Endothelial cell of umbilical vein (primary cell): ENCODE data around the gene INKA2. TPM values are rescaled to one million over a fixed set of nuclear protein-coding genes. Genes with fewer than 3 reads are reported as not detected.

Experiments
- BruUV-seq: library from RNA; stranded (reverse); fragments of 400-500 nt; replicated peaks from 2 replicates; lab custom pipeline; 2021; lab: Mats Ljungman, UMichigan
- CTCF ChIA-PET: fragments of 300-600, 350-600 bp; sonication (Branson Sonifier 250); formaldehyde crosslinking; loops from one replicate; lab custom pipeline; 2021; ENCODE audit warnings: antibody characterized with exemption, inconsistent platforms; lab: Charles Lee
- POLR2A ChIA-PET: fragments of 300-600, 350-600 bp; sonication (Branson Sonifier 250); formaldehyde crosslinking; loops from one replicate; lab custom pipeline; 2021; ENCODE audit warnings: antibody characterized with exemption, inconsistent platforms; lab: Charles Lee
- DNase-seq: peaks from one replicate; pipeline ENCODE4 v3.0.0-alpha.2; 2011; ENCODE audit warnings: low read depth, low spot score
- FAIRE-seq: peaks from 2 replicates; lab custom pipeline; 2011; peaks lifted over from hg19 to GRCh38; lab: Jason Lieb, UNC
- H2AFZ ChIP-seq: 2 replicates; pipeline ENCODE4 v1.6.0; 2012; ENCODE audit warnings: low read depth, low read length, control low read depth, inconsistent platforms
- H3K27ac ChIP-seq: 2 replicates; pipeline ENCODE4 v1.5.1; 2011; ENCODE audit warnings: low read depth, mild to moderate bottlenecking, control low read depth, low read length, moderate library complexity; ENCODE audit not compliant: insufficient read depth
- H3K27me3 ChIP-seq, 2 experiments: 2 replicates each; pipeline versions ENCODE4 v1.6.0 to v1.6.1; 2011; ENCODE audit warnings: low read length in 2 of 2, mixed read lengths in 1 of 2; ENCODE audit not compliant: control insufficient read depth in 2 of 2, insufficient read depth in 2 of 2
- H3K36me3 ChIP-seq, 2 experiments: 2 replicates in 1 of 2; 3 replicates in 1 of 2; pipeline ENCODE4 v1.5.1; 2011; ENCODE audit warnings: low read length in 2 of 2, mild to moderate bottlenecking in 1 of 2, moderate library complexity in 1 of 2; ENCODE audit not compliant: control insufficient read depth in 2 of 2, insufficient read depth in 2 of 2; ENCODE audit errors: extremely low read depth in 1 of 2
- H3K4me1 ChIP-seq: 3 replicates; pipeline ENCODE4 v1.5.1; 2011; ENCODE audit warnings: mild to moderate bottlenecking, low read length; ENCODE audit not compliant: control insufficient read depth, insufficient read depth; ENCODE audit errors: extremely low read depth
- H3K4me2 ChIP-seq: 2 replicates; pipeline ENCODE4 v1.6.1; 2011; ENCODE audit warnings: low read length, control low read depth, mixed read lengths; ENCODE audit not compliant: insufficient read depth
- H3K4me3 ChIP-seq, 3 experiments: fragments of 200-600 bp in 1 of 3; sonication (generic), shearing (Covaris generic) in 1 of 3; replicated peaks in 1 of 3; 2 replicates each; pipeline ENCODE4 v1.5.1; 2011 to 2016; ENCODE audit warnings: control low read depth in 3 of 3, low read length in 3 of 3, mild to moderate bottlenecking in 2 of 3, inconsistent platforms in 1 of 3, low read depth in 1 of 3, moderate library complexity in 1 of 3; ENCODE audit not compliant: insufficient read depth in 1 of 3
- H3K79me2 ChIP-seq: 2 replicates; pipeline ENCODE4 v1.6.0; 2012; ENCODE audit warnings: low read length, inconsistent platforms; ENCODE audit not compliant: control insufficient read depth, insufficient read depth
- H3K9ac ChIP-seq: replicated peaks from 2 replicates; pipeline ENCODE3; 2011; ENCODE audit warnings: low read length, control low read depth; ENCODE audit not compliant: insufficient read depth; ENCODE audit errors: extremely low read depth
- H3K9me1 ChIP-seq: replicated peaks from 3 replicates; pipeline ENCODE4 v1.6.0; 2011; ENCODE audit warnings: mild to moderate bottlenecking, low read length; ENCODE audit not compliant: control insufficient read depth, insufficient read depth; ENCODE audit errors: extremely low read depth
- H3K9me3 ChIP-seq: replicated peaks from 2 replicates; pipeline ENCODE4 v1.5.1; 2012; ENCODE audit warnings: low read length, inconsistent platforms; ENCODE audit not compliant: control insufficient read depth, insufficient read depth
- H4K20me1 ChIP-seq: replicated peaks from 2 replicates; pipeline ENCODE3; 2011; ENCODE audit warnings: mild to moderate bottlenecking, low read length; ENCODE audit not compliant: control insufficient read depth, insufficient read depth; ENCODE audit errors: extremely low read depth
- CTCF ChIP-seq, 2 donors: IDR thresholded peaks; 1 replicate in 1 of 2; 2 replicates in 1 of 2; pipeline ENCODE4 v1.5.1; 2011; ENCODE audit warnings: low read length in 2 of 2, mild to moderate bottlenecking in 2 of 2, moderate library complexity in 2 of 2, control low read depth in 1 of 2, inconsistent platforms in 1 of 2, low read depth in 1 of 2; ENCODE audit not compliant: insufficient read depth in 1 of 2; ENCODE audit errors: extremely low read depth in 1 of 2
- EZH2 ChIP-seq: IDR thresholded peaks from 2 replicates; pipeline ENCODE4 v1.6.1; 2012; ENCODE audit warnings: borderline replicate concordance, low read depth, mild to moderate bottlenecking, moderate library complexity, low read length, inconsistent platforms; ENCODE audit not compliant: severe bottlenecking
- FOS ChIP-seq: IDR thresholded peaks from 2 replicates; pipeline ENCODE4 v1.6.1; 2011; ENCODE audit warnings: mild to moderate bottlenecking, low read length, moderate library complexity, borderline replicate concordance; ENCODE audit not compliant: insufficient read depth
- GATA2 ChIP-seq: IDR thresholded peaks from 2 replicates; pipeline ENCODE4 v1.7.0; 2011; ENCODE audit warnings: low read depth, mild to moderate bottlenecking, moderate library complexity, mixed read lengths, low read length; ENCODE audit not compliant: insufficient read length, insufficient read depth
- JUN ChIP-seq: IDR thresholded peaks from 2 replicates; pipeline ENCODE4 v1.6.1; 2011; ENCODE audit warnings: borderline replicate concordance, low read depth; ENCODE audit not compliant: insufficient read length, insufficient read depth
- MAX ChIP-seq: IDR thresholded peaks from 2 replicates; pipeline ENCODE4 v1.6.1; 2011; ENCODE audit not compliant: insufficient read depth, insufficient read length
- MYC ChIP-seq: IDR thresholded peaks from one replicate; pipeline ENCODE4 v1.6.1; 2011; ENCODE audit warnings: mild to moderate bottlenecking, low read depth, low read length
- POLR2A ChIP-seq: IDR thresholded peaks from 2 replicates; pipeline ENCODE4 v1.6.1; 2012; ENCODE audit warnings: low read depth, mild to moderate bottlenecking, control low read depth, low read length
- POLR2AphosphoS5 ChIP-seq: IDR thresholded peaks from 2 replicates; pipeline ENCODE4 v1.6.1; 2012; ENCODE audit warnings: low read depth, mild to moderate bottlenecking, control low read depth, low read length, moderate library complexity; ENCODE audit not compliant: insufficient read depth
- dilution Hi-C: fragments of 300-500 bp; cut with MboI; formaldehyde crosslinking; loops from one replicate; pipeline ENCODE4 v1.15.0; 2019; ENCODE audit warnings: low sequenced_read_pairs; ENCODE audit not compliant: extremely low pct_ligation_motif_present
- intact Hi-C: fragments of 100-400 bp; cut with micrococcal nuclease; formaldehyde crosslinking; loops from one replicate; pipeline ENCODE4 v1.10.0; 2022
- polyA plus RNA-seq, 4 experiments: library from polyadenylated mRNA; depleted of rRNA in 3 of 4; stranded (reverse) in 3 of 4; unstranded in 1 of 4; fragments of >200 nt; gene quantifications; 2 replicates each; pipeline versions ENCODE4 v1.2.1 to v1.2.3, GENCODE V29; 2011 to 2012; ENCODE audit warnings: missing spikeins in 1 of 4
- total RNA-seq: library from RNA; stranded (reverse); gene quantifications from 2 replicates; pipeline ENCODE4 v1.2.3, GENCODE V29; 2021

Gene INKA2
- total and polyA plus RNA-seq, 2 donors (not counting 3 experiments of a cell fraction or from before 2014, with no cell fraction given) = 2.4 to 7.8 TPM

- Histone ChIP-seq H3K79me2 (no peaks in the 10 kb centered on the region), H3K27me3 (no peaks in the 10 kb centered on the region), H3K27ac (no peak overlapping the region), H3K9ac (no peak overlapping the region), H3K9me3 (no peaks in the 10 kb centered on the region), H3K9me1 (no peaks in the 10 kb centered on the region), H3K4me2 (no peak overlapping the region), H4K20me1 (no peaks in the 10 kb centered on the region), H3K4me3 (no peak overlapping the region), H2AFZ (no peak overlapping the region), H3K36me3 (peaks cover 4 to 8% of the 10 kb centered on the region in 2 experiments), H3K4me1 (no peaks in the 10 kb centered on the region)
- intact Hi-C loops (loop anchor here (5.0 kb wide), 1 partner anchor 77 kb away; no protein-coding TSS in a partner anchor), dilution Hi-C loops (no loop called here)
- DNase-seq (no peak), FAIRE-seq (no peak)
- BruUV-seq = no TSS peak
- POLR2A ChIA-PET = no interaction called here
- no peak for TF ChIP-seq CTCF (IDR thresholded peaks at IDR 0.05; ENCODE audit: extremely low read depth in 1 of 2, insufficient read depth in 1 of 2, low read depth in 1 of 2, low read length in 2 of 2)
- no peak for TF ChIP-seq FOS
- no peak for TF ChIP-seq MAX
- no peak for TF ChIP-seq POLR2AphosphoS5
- TF ChIP-seq JUN = no peak
- no peak for TF ChIP-seq GATA2
- no peak for TF ChIP-seq POLR2A
- no peak for TF ChIP-seq MYC
- TF ChIP-seq EZH2 = no peak
- CTCF ChIA-PET = interaction anchor here (1.5 to 2.3 kb wide), 3 partner anchors 15 to 217 kb away, joined by 3 to 8 read pairs (median 6); no protein-coding TSS in a partner anchor
Measured at GRCh38 chr1:111699268-111699667, 39.9 kb downstream of the INKA2 start.
